Endodermal cell (in vitro differentiated cells): Measurements from ENCODE around the gene DUSP2. TPM values are rescaled to one million over a fixed set of nuclear protein-coding genes. Genes with fewer than 3 reads are reported as not detected.

ENCODE experiments used
- DNase-seq: peaks from one replicate; pipeline ENCODE4 v3.0.0-alpha.2; 2017
- H3K27ac ChIP-seq: 2 replicates; pipeline ENCODE4 v1.5.1; 2013; ENCODE audit warnings: mild to moderate bottlenecking, low read depth, low read length, moderate library complexity
- H3K27me3 ChIP-seq: 2 replicates; pipeline ENCODE4 v1.6.1; 2013; ENCODE audit warnings: mild to moderate bottlenecking, low read length, moderate library complexity; ENCODE audit not compliant: insufficient read depth, control insufficient read depth, poor library complexity, severe bottlenecking
- H3K36me3 ChIP-seq: 2 replicates; pipeline ENCODE4 v1.7.0; 2013; ENCODE audit warnings: mild to moderate bottlenecking, low read length, moderate library complexity; ENCODE audit not compliant: control insufficient read depth, insufficient read depth
- H3K4me1 ChIP-seq: one replicate; pipeline ENCODE4 v1.7.0; 2013; ENCODE audit warnings: low read length; ENCODE audit not compliant: control insufficient read depth, insufficient read depth
- H3K4me3 ChIP-seq: 2 replicates; pipeline ENCODE4 v1.5.1; 2013; ENCODE audit warnings: mild to moderate bottlenecking, low read length, moderate library complexity
- H3K9ac ChIP-seq: 2 replicates; pipeline ENCODE4 v1.6.1; 2013; ENCODE audit warnings: mild to moderate bottlenecking, low read length, moderate library complexity; ENCODE audit not compliant: poor library complexity, severe bottlenecking; ENCODE audit errors: extremely low read depth
- H3K9me3 ChIP-seq: 2 replicates; pipeline ENCODE4 v1.6.1; 2013; ENCODE audit warnings: mild to moderate bottlenecking, low read length, moderate library complexity; ENCODE audit not compliant: control insufficient read depth
- H3K27ac Mint-ChIP-seq: 2 replicates; pipeline ENCODE4 v1.8.0; 2020; ENCODE audit warnings: mixed read lengths
- H3K27me3 Mint-ChIP-seq: 2 replicates; pipeline ENCODE4 v1.8.0; 2021; ENCODE audit warnings: mild to moderate bottlenecking, mixed read lengths; ENCODE audit not compliant: insufficient read depth
- H3K36me3 Mint-ChIP-seq: 2 replicates; pipeline ENCODE4 v1.8.0; 2020; ENCODE audit warnings: low read depth, mixed read lengths
- H3K4me1 Mint-ChIP-seq: 2 replicates; pipeline ENCODE4 v1.8.0; 2020; ENCODE audit warnings: mixed read lengths
- H3K4me3 Mint-ChIP-seq: 2 replicates; pipeline ENCODE4 v1.8.0; 2020; ENCODE audit warnings: mild to moderate bottlenecking, moderate library complexity, mixed read lengths
- H3K9me3 Mint-ChIP-seq: 2 replicates; pipeline ENCODE4 v1.8.0; 2020; ENCODE audit warnings: mild to moderate bottlenecking, mixed read lengths
- WGBS, 2 experiments: methylation state at CpG; one replicate each; pipeline versions ENCODE4 v1.1.5 to v1.1.7; 2013; ENCODE audit warnings: missing lambda C conversion rate in 2 of 2, mixed read lengths in 1 of 2; ENCODE audit not compliant: insufficient coverage in 1 of 2, insufficient read length in 1 of 2; 5-methylcytosine and 5-hydroxymethylcytosine counted together
- long read RNA-seq, 4 experiments: library from polyadenylated mRNA in 2 of 4; library from RNA in 1 of 4; library from capped mRNA in 1 of 4; stranded (forward) in 3 of 4; unstranded in 1 of 4; transcript quantifications; one replicate each; pipeline ENCODE4 v2.0.0, GENCODE V29; 2020 to 2021; ENCODE audit warnings: inconsistent platforms in 1 of 4
- polyA plus RNA-seq, 2 experiments: library from polyadenylated mRNA; stranded (reverse); fragments of 50-300 nt; gene quantifications; one replicate each; pipeline ENCODE4 v1.2.3, GENCODE V29; 2013
- total RNA-seq, 2 donors: library from RNA; stranded (reverse); fragmentation: NEBNext Ultra II Directional in 1 of 2; extraction: Animal tissue kit (Norgen Biotek cat#: 25700) in 1 of 2; gene quantifications; 2 replicates in 1 of 2; 3 replicates in 1 of 2; pipeline ENCODE4 v1.2.1, GENCODE V29; 2021
- TF ChIP-seq, protein P1 (sequence below): fragments of 200-600 bp; sonication (generic); conservative IDR thresholded peaks from 2 replicates; pipeline ENCODE4 v1.5.0; 2021; ENCODE audit warnings: antibody characterized with exemption, mild to moderate bottlenecking

DUSP2 gene, protein sequence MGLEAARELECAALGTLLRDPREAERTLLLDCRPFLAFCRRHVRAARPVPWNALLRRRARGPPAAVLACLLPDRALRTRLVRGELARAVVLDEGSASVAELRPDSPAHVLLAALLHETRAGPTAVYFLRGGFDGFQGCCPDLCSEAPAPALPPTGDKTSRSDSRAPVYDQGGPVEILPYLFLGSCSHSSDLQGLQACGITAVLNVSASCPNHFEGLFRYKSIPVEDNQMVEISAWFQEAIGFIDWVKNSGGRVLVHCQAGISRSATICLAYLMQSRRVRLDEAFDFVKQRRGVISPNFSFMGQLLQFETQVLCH
- 1 to 10 TPM; 1.6 to 2.2 TPM for total RNA-seq
- 0.82 TPM for polyA plus RNA-seq (2013, experiment 1 of 2)
- 0.66 TPM for polyA plus RNA-seq (2013, experiment 2 of 2)
- long read RNA-seq, experiment 1, partial matches to known transcripts, result 0 of 2 reads
- long read RNA-seq, experiment 1, other reads (novel, unspliced or antisense), result 0 of 2 reads
- long read RNA-seq, experiment 2, transcript DUSP2-201 (4 exons, 1,688 nt), result major isoform, 9 of 10 reads
- long read RNA-seq, experiment 2, partial matches to known transcripts, result 0 of 10 reads
- long read RNA-seq, experiment 2, other reads (novel, unspliced or antisense), result 1 of 10 reads
- long read RNA-seq, experiment 3, transcript DUSP2-201 (4 exons, 1,688 nt), result major isoform, 23 of 25 reads
- long read RNA-seq, experiment 3, partial matches to known transcripts, result 0 of 25 reads
- long read RNA-seq, experiment 3, other reads (novel, unspliced or antisense), result 2 of 25 reads
- long read RNA-seq, experiment 4, result 0 reads

GRCh38 chr2:96145036-96145847 is at the start of gene DUSP2:
DUSP2 (minus strand) TSS chr2:96145440; CDS start chr2:96145354, 86 bp downstream.
- peaks cover 10% of the 10 kb centered on the region for H3K4me1 Mint-ChIP-seq
- peaks cover 27% of the 10 kb centered on the region for H3K27me3 Mint-ChIP-seq
- H3K27me3 ChIP-seq, result peaks cover 30% of the 10 kb centered on the region
- no peak within 1 kb of the TSS for H3K9ac ChIP-seq
- no peaks in the 10 kb centered on the region for H3K36me3 ChIP-seq
- H3K27ac Mint-ChIP-seq, result peak within 1 kb of the TSS; percentile 35
- WGBS, 2 experiments, result 9 to 15% methylated on average over 31 to 94 of the region's 94 CpGs
- TF ChIP-seq, protein P1, sequence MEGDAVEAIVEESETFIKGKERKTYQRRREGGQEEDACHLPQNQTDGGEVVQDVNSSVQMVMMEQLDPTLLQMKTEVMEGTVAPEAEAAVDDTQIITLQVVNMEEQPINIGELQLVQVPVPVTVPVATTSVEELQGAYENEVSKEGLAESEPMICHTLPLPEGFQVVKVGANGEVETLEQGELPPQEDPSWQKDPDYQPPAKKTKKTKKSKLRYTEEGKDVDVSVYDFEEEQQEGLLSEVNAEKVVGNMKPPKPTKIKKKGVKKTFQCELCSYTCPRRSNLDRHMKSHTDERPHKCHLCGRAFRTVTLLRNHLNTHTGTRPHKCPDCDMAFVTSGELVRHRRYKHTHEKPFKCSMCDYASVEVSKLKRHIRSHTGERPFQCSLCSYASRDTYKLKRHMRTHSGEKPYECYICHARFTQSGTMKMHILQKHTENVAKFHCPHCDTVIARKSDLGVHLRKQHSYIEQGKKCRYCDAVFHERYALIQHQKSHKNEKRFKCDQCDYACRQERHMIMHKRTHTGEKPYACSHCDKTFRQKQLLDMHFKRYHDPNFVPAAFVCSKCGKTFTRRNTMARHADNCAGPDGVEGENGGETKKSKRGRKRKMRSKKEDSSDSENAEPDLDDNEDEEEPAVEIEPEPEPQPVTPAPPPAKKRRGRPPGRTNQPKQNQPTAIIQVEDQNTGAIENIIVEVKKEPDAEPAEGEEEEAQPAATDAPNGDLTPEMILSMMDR, result peak; percentile 15
- H3K9me3 ChIP-seq, result no peaks in the 10 kb centered on the region
- DNase-seq, result peak; percentile 84
- no peak within 1 kb of the TSS for H3K27ac ChIP-seq
- no peaks in the 10 kb centered on the region for H3K4me1 ChIP-seq
- H3K4me3 ChIP-seq, result no peak within 1 kb of the TSS
- no peaks in the 10 kb centered on the region for H3K9me3 Mint-ChIP-seq
- no peaks in the 10 kb centered on the region for H3K36me3 Mint-ChIP-seq
- peak within 1 kb of the TSS; percentile 61 for H3K4me3 Mint-ChIP-seq

DNA sequence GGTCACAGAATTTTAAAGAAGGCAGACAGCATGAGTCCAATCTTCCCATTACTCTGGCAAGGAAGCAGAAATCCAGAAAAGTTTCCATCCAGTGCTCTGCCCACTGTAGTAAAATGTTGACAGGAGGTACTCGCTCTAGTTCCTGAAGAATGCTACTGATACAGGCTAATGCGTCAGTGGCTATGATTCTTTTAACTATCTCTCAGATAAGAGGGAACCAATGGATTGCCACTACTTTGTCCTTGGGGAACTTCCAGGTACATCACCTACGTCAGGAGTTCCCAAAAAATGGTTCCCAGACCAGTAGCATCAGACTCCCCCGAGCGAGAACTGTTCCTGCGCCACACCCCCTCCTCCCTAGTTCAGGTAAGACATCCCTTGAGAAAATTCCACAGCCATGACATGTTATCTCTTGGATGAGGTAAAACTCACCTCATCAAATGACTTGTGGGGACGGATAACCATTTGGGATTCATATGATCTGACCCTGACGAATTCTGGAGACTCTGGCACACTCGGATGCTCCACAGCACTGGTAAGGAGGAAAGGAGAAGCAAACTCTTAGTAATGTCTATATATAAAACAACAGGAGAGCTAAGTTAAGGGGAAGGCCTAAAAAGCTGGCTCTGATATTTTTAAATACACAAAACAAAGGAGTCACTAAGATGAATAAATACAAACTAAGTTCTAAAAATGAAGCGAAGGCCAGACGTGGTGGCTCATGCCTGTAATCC is 46.9 kb upstream of the DUSP2 start:
- Histone ChIP-seq H3K4me1 (no peaks in the 10 kb centered on the region), H3K9ac (no peak overlapping the region), H3K27ac (no peak overlapping the region), H3K27me3 (no peaks in the 10 kb centered on the region), H3K4me3 (no peak overlapping the region), H3K36me3 (peaks cover 76% of the 10 kb centered on the region), H3K9me3 (no peaks in the 10 kb centered on the region)
- WGBS, 2 experiments, result 94 to 98% methylated on average over 9 to 11 of the region's 11 CpGs
- Mint-ChIP-seq H3K9me3 (no peaks in the 10 kb centered on the region), H3K27ac (no peak overlapping the region), H3K4me1 (no peaks in the 10 kb centered on the region), H3K4me3 (no peak overlapping the region), H3K27me3 (no peaks in the 10 kb centered on the region), H3K36me3 (peaks cover 57% of the 10 kb centered on the region)
- TF ChIP-seq, protein P1, result no peak
- DNase-seq, result no peak
